C4-2B (cell line): ENCODE measurements around the gene CHD3.

ENCODE experiments used
- CTCF ChIP-seq: fragments of 450-650 bp; conservative IDR thresholded peaks from 2 replicates; pipeline ENCODE4 v1.5.1; 2017; ENCODE audit warnings: mild to moderate bottlenecking
- ZFX ChIP-seq: fragments of 450-650 bp; IDR thresholded peaks from 2 replicates; pipeline ENCODE4 v1.6.1; 2017

- TF ChIP-seq CTCF (no peak), ZFX (no peak)
Observed at GRCh38 chr17:7894866-7895265, 6.3 kb downstream of the CHD3 start.
